GM18507 (cell line): ENCODE results near the gene SH3D19.
"Not testable (repeated sequence)": the region's sequence is repeated elsewhere in the genome, so short reads cannot be mapped to it uniquely, and the experiment has no call there.

Experiments used
- DNase-seq: peaks from one replicate; pipeline ENCODE4 v3.0.0; 2011; ENCODE audit warnings: low read depth; ENCODE audit not compliant: insufficient read length; ENCODE audit errors: extremely low spot score
- FAIRE-seq: peaks from 2 replicates; lab custom pipeline; 2011; peaks lifted over from hg19 to GRCh38; lab: Jason Lieb, UNC

Gene SH3D19

GRCh38 chr4:151173871-151174270 is 151.5 kb downstream of the SH3D19 start:
- FAIRE-seq: no peak
- DNase-seq: no peak

- DNase-seq (no peak), FAIRE-seq (no peak)
Observed at GRCh38 chr4:151169900-151170299, 155.5 kb downstream of the SH3D19 start.

GRCh38 chr4:151169223-151169622 is 156.2 kb downstream of the SH3D19 start:
- FAIRE-seq (no peak), DNase-seq (no peak)

- no peak for DNase-seq
- FAIRE-seq: no peak
Observed at GRCh38 chr4:151167561-151167960, 157.8 kb downstream of the SH3D19 start.

GRCh38 chr4:151166636-151167035 is 158.8 kb downstream of the SH3D19 start:
- DNase-seq: no peak
- no peak for FAIRE-seq

GRCh38 chr4:151165205-151166000 is 160.0 kb downstream of the SH3D19 start:
- FAIRE-seq: no peak

GRCh38 chr4:151163855-151164254 is 161.6 kb downstream of the SH3D19 start:
- FAIRE-seq (no peak), DNase-seq (no peak)

More at GRCh38 chr4:151165205-151166000, 160.0 kb downstream of the SH3D19 start:
- no peak for DNase-seq

- DNase-seq (no peak), FAIRE-seq (no peak)
Observed at GRCh38 chr4:151158979-151159378, 166.4 kb downstream of the SH3D19 start.

- DNase-seq: no peak
- FAIRE-seq: no peak
Observed at GRCh38 chr4:151157543-151157942, 167.9 kb downstream of the SH3D19 start.

GRCh38 chr4:151153585-151153984 is 171.8 kb downstream of the SH3D19 start:
- DNase-seq: no peak
- no peak for FAIRE-seq

GRCh38 chr4:151152028-151152427 is 173.4 kb downstream of the SH3D19 start:
- DNase-seq (no peak), FAIRE-seq (no peak)

- no peak for FAIRE-seq
Observed at GRCh38 chr4:151150821-151151580, 174.4 kb downstream of the SH3D19 start.

GRCh38 chr4:151148261-151148660 is 177.1 kb downstream of the SH3D19 start:
- FAIRE-seq: no peak

More at GRCh38 chr4:151150821-151151580, 174.4 kb downstream of the SH3D19 start:
- DNase-seq: no peak

GRCh38 chr4:151147000-151147399 is 178.4 kb downstream of the SH3D19 start:
- DNase-seq: no peak
- FAIRE-seq: no peak

More at GRCh38 chr4:151148261-151148660, 177.1 kb downstream of the SH3D19 start:
- no peak for DNase-seq

- FAIRE-seq (no peak), DNase-seq (no peak)
Observed at GRCh38 chr4:151144329-151145072, 180.9 kb downstream of the SH3D19 start.

- no peak for FAIRE-seq
- DNase-seq: no peak
Observed at GRCh38 chr4:151143811-151144210, 181.6 kb downstream of the SH3D19 start.

GRCh38 chr4:151143162-151143561 is 182.2 kb downstream of the SH3D19 start:
- no peak for DNase-seq
- no peak for FAIRE-seq

GRCh38 chr4:151142758-151143157 is 182.6 kb downstream of the SH3D19 start:
- FAIRE-seq (no peak), DNase-seq (no peak)

GRCh38 chr4:151139814-151140213 is 185.6 kb downstream of the SH3D19 start:
- DNase-seq (no peak), FAIRE-seq (no peak)

- not testable (repeated sequence) for DNase-seq, FAIRE-seq
Observed at GRCh38 chr4:151136048-151136447, 189.4 kb downstream of the SH3D19 start.
